Measurements from ENCODE around the gene CCDC88B. TPM values are rescaled to one million over a fixed set of nuclear protein-coding genes. Genes with fewer than 3 reads are reported as not detected.
"Not testable (repeated sequence)": the region's sequence is repeated elsewhere in the genome, so short reads cannot be mapped to it uniquely, and the experiment has no call there.

CCDC88B gene
- polyA plus RNA-seq, 3 donors from 2014 or later = 10.3 to 86.7 (median 16.4) TPM

GRCh38 chr11:64312947-64313346, 27.1 kb upstream of the CCDC88B start:
- Mint-ChIP-seq H3K4me3 (no peak overlapping the region), H3K27me3 (ENCODE audit: low read depth in 3 of 3) (peaks cover 7 to 11% (median 8%) of the 10 kb centered on the region in 3 donors), H3K36me3 (peaks cover 0 to 14% (median 0%) of the 10 kb centered on the region in 3 donors), H3K4me1 (peaks cover 25 to 33% of the 10 kb centered on the region in 2 donors), H3K27ac (peak overlapping the region; percentile 19 to 86 (median 67)), H3K9me3 (no peaks in the 10 kb centered on the region)
- no peak for DNase-seq

- DNase-seq = no peak
- Mint-ChIP-seq H3K27me3 (ENCODE audit: low read depth in 3 of 3) (peaks cover 9 to 17% (median 14%) of the 10 kb centered on the region in 3 donors), H3K4me3 (no peak overlapping the region), H3K27ac (peak overlapping the region; percentile 19 to 86 (median 46)), H3K9me3 (no peaks in the 10 kb centered on the region), H3K36me3 (peaks cover 0 to 14% (median 0%) of the 10 kb centered on the region in 3 donors), H3K4me1 (peaks cover 31 to 37% of the 10 kb centered on the region in 2 donors)
Observed at GRCh38 chr11:64313491-64314145, 26.4 kb upstream of the CCDC88B start.

GRCh38 chr11:64314146-64314804, 25.7 kb upstream of the CCDC88B start:
- Mint-ChIP-seq H3K9me3 (no peaks in the 10 kb centered on the region), H3K27me3 (ENCODE audit: low read depth in 3 of 3) (peaks cover 9 to 19% (median 14%) of the 10 kb centered on the region in 3 donors), H3K27ac (peak overlapping the region in 4 of 6 donors; percentile 57 to 86 (median 64)), H3K36me3 (peaks cover 0 to 14% (median 0%) of the 10 kb centered on the region in 3 donors), H3K4me3 (peak overlapping the region in 1 of 5 donors; percentile 12), H3K4me1 (peaks cover 36 to 44% of the 10 kb centered on the region in 2 donors)
- no peak for DNase-seq

- Mint-ChIP-seq H3K4me1 (peaks cover 39 to 47% of the 10 kb centered on the region in 2 donors), H3K9me3 (no peaks in the 10 kb centered on the region), H3K27me3 (ENCODE audit: low read depth in 3 of 3) (peaks cover 9 to 19% (median 14%) of the 10 kb centered on the region in 3 donors), H3K27ac (peak overlapping the region in 4 of 6 donors; percentile 53 to 81 (median 72)), H3K36me3 (peaks cover 0 to 14% (median 0%) of the 10 kb centered on the region in 3 donors), H3K4me3 (no peak overlapping the region)
- no peak for DNase-seq
Observed at GRCh38 chr11:64314805-64315561, 25.0 kb upstream of the CCDC88B start.

GRCh38 chr11:64315667-64316526, 24.1 kb upstream of the CCDC88B start:
- DNase-seq, H3K9me3 Mint-ChIP-seq: not testable (repeated sequence)
- Mint-ChIP-seq H3K4me3 (peak overlapping the region; percentile 86 to 99 (median 93)), H3K27ac (peak overlapping the region; percentile 98 to 100 (median 100)), H3K36me3 (peaks cover 0 to 15% (median 0%) of the 10 kb centered on the region in 3 donors), H3K4me1 (peaks cover 45 to 51% of the 10 kb centered on the region in 2 donors), H3K27me3 (ENCODE audit: low read depth in 3 of 3) (peaks cover 9 to 19% (median 14%) of the 10 kb centered on the region in 3 donors)

- peaks cover 9 to 19% (median 14%) of the 10 kb centered on the region in 3 donors for H3K27me3 Mint-ChIP-seq (ENCODE audit: low read depth in 3 of 3)
- DNase-seq = no peak
- peaks cover 46 to 57% of the 10 kb centered on the region in 2 donors for H3K4me1 Mint-ChIP-seq
- peak overlapping the region; percentile 98 to 100 (median 100) for H3K27ac Mint-ChIP-seq
- H3K36me3 Mint-ChIP-seq = peaks cover 0 to 22% (median 3%) of the 10 kb centered on the region in 3 donors
- peak overlapping the region; percentile 86 to 99 (median 93) for H3K4me3 Mint-ChIP-seq
- no peaks in the 10 kb centered on the region for H3K9me3 Mint-ChIP-seq
Observed at GRCh38 chr11:64316672-64317324, 23.2 kb upstream of the CCDC88B start.

- peaks cover 0 to 22% (median 3%) of the 10 kb centered on the region in 3 donors for H3K36me3 Mint-ChIP-seq
- H3K4me1 Mint-ChIP-seq = peaks cover 45 to 56% of the 10 kb centered on the region in 2 donors
Observed at GRCh38 chr11:64317325-64317960, 22.6 kb upstream of the CCDC88B start, which contains the start of gene TRMT112. TRMT112 (minus strand) TSS chr11:64317559; CDS start chr11:64317526, 33 bp downstream.

GRCh38 chr11:64317961-64318765, 21.8 kb upstream of the CCDC88B start, which contains the start of gene PRDX5:
PRDX5 (plus strand) TSS chr11:64318121; CDS start chr11:64318216, 95 bp downstream.
- H3K9me3 Mint-ChIP-seq = no peaks in the 10 kb centered on the region
- H3K27ac Mint-ChIP-seq = peak within 1 kb of the TSS; percentile 98 to 100 (median 100)
- peaks cover 9 to 19% (median 14%) of the 10 kb centered on the region in 3 donors for H3K27me3 Mint-ChIP-seq (ENCODE audit: low read depth in 3 of 3)
- H3K4me1 Mint-ChIP-seq = peaks cover 41 to 49% of the 10 kb centered on the region in 2 donors
- DNase-seq = peak; percentile 98 to 99 (median 98)
- peak within 1 kb of the TSS; percentile 86 to 99 (median 93) for H3K4me3 Mint-ChIP-seq
- H3K36me3 Mint-ChIP-seq = peaks cover 0 to 15% (median 3%) of the 10 kb centered on the region in 3 donors

More at GRCh38 chr11:64317325-64317960, 22.6 kb upstream of the CCDC88B start, which contains the start of gene TRMT112:
- no peaks in the 10 kb centered on the region for H3K9me3 Mint-ChIP-seq
- peak; percentile 98 to 99 (median 98) for DNase-seq
- peak within 1 kb of the TSS; percentile 98 to 100 (median 100) for H3K27ac Mint-ChIP-seq
- peaks cover 9 to 19% (median 14%) of the 10 kb centered on the region in 3 donors for H3K27me3 Mint-ChIP-seq (ENCODE audit: low read depth in 3 of 3)
- H3K4me3 Mint-ChIP-seq = peak within 1 kb of the TSS; percentile 86 to 99 (median 93)

GRCh38 chr11:64318766-64319761, 20.9 kb upstream of the CCDC88B start:
- peaks cover 0 to 12% (median 3%) of the 10 kb centered on the region in 3 donors for H3K36me3 Mint-ChIP-seq
- peaks cover 41 to 47% of the 10 kb centered on the region in 2 donors for H3K4me1 Mint-ChIP-seq
- DNase-seq = no peak
- peak overlapping the region; percentile 86 to 99 (median 93) for H3K4me3 Mint-ChIP-seq
- peaks cover 9 to 19% (median 14%) of the 10 kb centered on the region in 3 donors for H3K27me3 Mint-ChIP-seq (ENCODE audit: low read depth in 3 of 3)
- H3K9me3 Mint-ChIP-seq = no peaks in the 10 kb centered on the region
- H3K27ac Mint-ChIP-seq = peak overlapping the region; percentile 98 to 100 (median 100)

- Mint-ChIP-seq H3K27ac (peak overlapping the region in 4 of 6 donors; percentile 9 to 100 (median 78)), H3K9me3 (no peaks in the 10 kb centered on the region), H3K4me3 (peak overlapping the region in 3 of 5 donors; percentile 3 to 36 (median 19)), H3K27me3 (ENCODE audit: low read depth in 3 of 3) (peaks cover 9 to 19% (median 14%) of the 10 kb centered on the region in 3 donors), H3K36me3 (peaks cover 0 to 8% (median 3%) of the 10 kb centered on the region in 3 donors), H3K4me1 (peaks cover 41 to 47% of the 10 kb centered on the region in 2 donors)
- no peak for DNase-seq
Observed at GRCh38 chr11:64320556-64320955, 19.4 kb upstream of the CCDC88B start.

Data from immature natural killer cell (primary cell).